ENCODE results near the gene FAM118A. TPM values are rescaled to one million over a fixed set of nuclear protein-coding genes. Genes with fewer than 3 reads are reported as not detected.
"Not testable (repeated sequence)": the region's sequence is repeated elsewhere in the genome, so short reads cannot be mapped to it uniquely, and the experiment has no call there.

The FAM118A gene
- total RNA-seq (2014; rRNA removed; shearing (Covaris generic); ENCODE audit: low replicate concordance): 72.2 and 83.3 TPM in 2 replicates

DNA sequence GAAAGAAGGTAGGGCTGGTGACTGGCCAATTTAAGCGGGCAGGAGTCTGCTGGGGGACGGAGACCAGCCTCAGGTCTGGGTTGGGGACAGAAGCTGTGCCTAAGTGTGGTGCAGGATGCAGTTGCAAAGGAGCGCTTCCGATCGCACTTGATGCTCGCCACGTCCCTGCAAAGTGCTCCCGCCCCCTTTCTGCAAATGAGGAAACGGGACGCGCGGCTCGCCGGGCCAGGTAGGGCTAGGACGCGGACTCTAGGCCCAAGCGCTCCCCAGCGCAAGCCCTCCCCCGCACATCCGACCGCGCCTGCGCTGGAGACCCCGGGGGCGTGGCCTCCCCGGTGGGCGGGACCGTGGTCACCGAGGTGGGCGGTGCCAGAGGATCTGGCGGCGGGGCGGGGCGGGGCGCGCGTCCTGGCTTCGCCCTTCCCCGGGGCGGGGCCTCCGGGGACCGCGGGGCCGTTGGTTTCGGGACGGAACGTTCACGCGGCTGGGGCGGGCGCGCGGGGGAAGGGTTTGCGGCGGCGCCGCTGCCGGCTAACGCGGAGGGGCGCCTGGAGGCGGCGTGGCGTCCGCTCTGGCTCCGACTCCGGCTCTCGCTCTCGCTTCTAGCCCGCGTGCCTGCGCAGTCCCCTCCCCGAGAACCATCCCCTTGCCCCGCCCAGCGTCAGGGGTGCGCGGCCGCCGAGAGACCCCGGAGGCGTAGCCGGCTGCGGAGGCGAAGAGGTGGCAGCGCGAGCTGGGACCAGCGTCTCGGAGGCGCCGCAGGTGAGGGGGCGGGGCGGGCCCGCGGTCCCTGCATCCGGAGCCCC is at the start of gene FAM118A:
Gene FAM118A (plus strand): TSS at position 513 of the 806 bp plus-strand sequence. CDS start 12,446 bp downstream, outside the sequence.
- peak; percentile 97 for DNase-seq
- peak within 1 kb of the TSS; percentile 99 for H3K4me3 ChIP-seq (ENCODE audit: low read length)
- peak within 1 kb of the TSS; percentile 97 for H3K4me2 ChIP-seq (ENCODE audit: low read depth, low read length, poor library complexity, severe bottlenecking)
- H3K9me3 ChIP-seq (ENCODE audit: low read length): no peaks in the 10 kb centered on the region
- H3K27ac ChIP-seq (ENCODE audit: low read length): peak within 1 kb of the TSS; percentile 58
- H3K9me2 ChIP-seq (replicated peaks; ENCODE audit: insufficient read depth, low read length): no peaks in the 10 kb centered on the region
- no peaks in the 10 kb centered on the region; the same call in 1 of the 2 replicates for H4K20me1 ChIP-seq (ENCODE audit: insufficient read depth, low read depth, low read length)
- peak within 1 kb of the TSS; percentile 91; the same call in 1 of the 2 replicates for H2AFZ ChIP-seq (ENCODE audit: low read length)
- no peaks in the 10 kb centered on the region for H3K27me3 ChIP-seq (ENCODE audit: low read length)
- no peaks in the 10 kb centered on the region for H3K36me3 ChIP-seq (ENCODE audit: insufficient read depth, low read length)
- peaks cover 45% of the 10 kb centered on the region for H3K79me2 ChIP-seq (ENCODE audit: low read length)
- peaks cover 26% of the 10 kb centered on the region for H3K4me1 ChIP-seq (ENCODE audit: low read length)
- peak within 1 kb of the TSS; percentile 98 for H3K9ac ChIP-seq (ENCODE audit: low read length)

DNA sequence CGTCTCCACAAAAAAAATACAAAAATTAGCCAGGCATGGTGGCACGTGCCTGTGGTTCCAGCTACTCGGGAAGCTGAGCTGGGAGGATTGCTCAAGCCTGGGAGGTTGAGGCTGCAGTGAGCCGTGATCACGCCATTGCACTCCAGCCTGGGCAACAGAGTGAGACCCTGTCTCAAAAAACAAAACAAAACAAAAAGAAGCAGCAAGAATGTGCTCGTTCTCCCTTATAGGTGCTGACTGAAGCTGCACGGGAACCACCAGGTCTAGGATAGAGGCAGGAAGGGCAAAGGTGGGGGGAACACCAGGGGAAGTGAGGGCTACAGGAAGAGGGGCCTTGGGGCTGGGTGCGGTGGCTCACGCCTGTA is 49.4 kb upstream of the FAM118A start:
- H3K4me2 ChIP-seq (ENCODE audit: low read depth, low read length, poor library complexity, severe bottlenecking); H3K9ac ChIP-seq (ENCODE audit: low read length); H3K9me3 ChIP-seq (ENCODE audit: low read length); H3K9me2 ChIP-seq (replicated peaks; ENCODE audit: insufficient read depth, low read length); H3K79me2 ChIP-seq (ENCODE audit: low read length); H3K4me3 ChIP-seq (ENCODE audit: low read length); H2AFZ ChIP-seq (ENCODE audit: low read length); H3K36me3 ChIP-seq (ENCODE audit: insufficient read depth, low read length); DNase-seq; H3K27me3 ChIP-seq (ENCODE audit: low read length); H4K20me1 ChIP-seq (ENCODE audit: insufficient read depth, low read depth, low read length); H3K27ac ChIP-seq (ENCODE audit: low read length): not testable (repeated sequence)
- peaks cover 35% of the 10 kb centered on the region for H3K4me1 ChIP-seq (ENCODE audit: low read length)

DNA sequence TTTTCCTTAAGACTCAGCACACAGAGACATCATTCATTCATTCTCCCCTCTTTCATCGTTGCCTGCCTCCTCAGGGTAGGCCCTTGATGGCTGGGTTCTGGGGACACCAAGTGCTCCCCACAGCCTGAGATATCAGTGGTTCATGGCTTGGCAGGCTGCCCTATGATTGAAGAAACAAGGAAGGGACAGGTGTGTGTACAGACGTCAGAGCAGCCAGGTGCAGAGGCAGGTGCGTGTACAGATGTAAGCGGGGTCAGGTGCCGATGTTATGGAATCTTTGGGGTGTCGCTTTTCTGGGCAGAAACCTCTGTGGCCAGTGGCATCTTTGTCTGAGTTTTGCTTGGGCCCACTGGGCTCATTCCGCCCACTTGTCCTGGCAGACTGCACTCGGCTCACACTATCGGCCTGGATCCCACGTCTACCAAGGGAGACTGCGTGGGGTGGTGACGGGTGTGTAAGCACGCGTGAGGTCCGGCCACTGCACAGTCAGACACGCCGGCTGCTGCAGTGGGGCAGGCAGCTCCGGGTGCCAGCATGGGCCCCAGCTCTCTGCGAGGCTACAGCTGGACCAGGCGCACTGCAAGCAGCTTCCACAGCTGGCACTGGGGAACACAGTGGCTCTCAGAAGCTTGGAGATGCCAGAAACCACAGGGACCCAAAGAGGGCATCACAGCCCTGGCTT is 48.2 kb upstream of the FAM118A start:
- Histone ChIP-seq H3K4me1 (ENCODE audit: low read length) (peaks cover 39% of the 10 kb centered on the region), H4K20me1 (ENCODE audit: insufficient read depth, low read depth, low read length) (no peaks in the 10 kb centered on the region), H3K79me2 (ENCODE audit: low read length) (no peaks in the 10 kb centered on the region), H3K9me2 (replicated peaks; ENCODE audit: insufficient read depth, low read length) (no peaks in the 10 kb centered on the region), H3K4me3 (ENCODE audit: low read length) (no peak overlapping the region), H3K36me3 (ENCODE audit: insufficient read depth, low read length) (no peaks in the 10 kb centered on the region), H3K27me3 (ENCODE audit: low read length) (no peaks in the 10 kb centered on the region), H3K27ac (ENCODE audit: low read length) (no peak overlapping the region), H3K9ac (ENCODE audit: low read length) (no peak overlapping the region), H3K9me3 (ENCODE audit: low read length) (no peaks in the 10 kb centered on the region), H3K4me2 (ENCODE audit: low read depth, low read length, poor library complexity, severe bottlenecking) (no peak overlapping the region), H2AFZ (ENCODE audit: low read length) (no peak overlapping the region)
- no peak for DNase-seq

GRCh38 chr22:45262195-45262930 is 47.4 kb upstream of the FAM118A start:
- no peak for DNase-seq
- Histone ChIP-seq H3K9ac (ENCODE audit: low read length) (peak overlapping the region; percentile 28; the same call in 1 of the 2 replicates), H3K9me3 (ENCODE audit: low read length) (no peaks in the 10 kb centered on the region), H3K4me3 (ENCODE audit: low read length) (peak overlapping the region; percentile 11; the same call in 1 of the 2 replicates), H3K27ac (ENCODE audit: low read length) (peak overlapping the region; percentile 78), H3K79me2 (ENCODE audit: low read length) (no peaks in the 10 kb centered on the region), H4K20me1 (ENCODE audit: insufficient read depth, low read depth, low read length) (no peaks in the 10 kb centered on the region), H2AFZ (ENCODE audit: low read length) (no peak overlapping the region), H3K9me2 (replicated peaks; ENCODE audit: insufficient read depth, low read length) (no peaks in the 10 kb centered on the region), H3K27me3 (ENCODE audit: low read length) (no peaks in the 10 kb centered on the region), H3K4me1 (ENCODE audit: low read length) (peaks cover 39% of the 10 kb centered on the region), H3K4me2 (ENCODE audit: low read depth, low read length, poor library complexity, severe bottlenecking) (peak overlapping the region; percentile 52), H3K36me3 (ENCODE audit: insufficient read depth, low read length) (no peaks in the 10 kb centered on the region)

DNA sequence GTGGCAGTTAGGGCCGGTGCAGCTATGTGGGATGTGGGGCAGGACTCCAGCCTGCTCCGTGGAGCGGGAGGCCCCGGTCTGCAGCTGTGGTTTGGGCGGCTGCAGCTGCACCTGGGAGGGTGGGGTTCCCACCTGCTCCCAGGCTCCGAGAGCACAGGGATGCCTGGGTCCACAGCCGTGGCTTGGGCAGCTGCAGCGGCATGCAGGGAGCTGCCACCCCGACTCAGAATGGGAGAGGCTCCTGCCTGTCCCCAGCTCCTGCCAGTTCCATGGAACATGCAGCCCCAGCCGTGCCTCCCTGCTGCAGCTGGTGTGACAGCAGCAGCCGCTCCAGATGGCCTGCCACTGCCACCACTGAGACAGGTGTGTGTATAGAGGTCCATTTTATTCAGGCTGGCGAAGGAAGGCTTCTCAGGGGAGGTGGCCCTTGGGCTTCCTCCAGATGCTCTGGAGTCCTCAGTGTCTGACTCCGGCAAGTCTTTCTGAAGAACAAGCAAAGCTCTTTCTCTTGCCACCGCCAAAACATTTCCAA is 46.7 kb upstream of the FAM118A start:
- no peaks in the 10 kb centered on the region for H4K20me1 ChIP-seq (ENCODE audit: insufficient read depth, low read depth, low read length)
- no peak overlapping the region for H2AFZ ChIP-seq (ENCODE audit: low read length)
- H3K9ac ChIP-seq (ENCODE audit: low read length): peak overlapping the region; percentile 33; the same call in 1 of the 2 replicates
- DNase-seq: no peak
- H3K4me2 ChIP-seq (ENCODE audit: low read depth, low read length, poor library complexity, severe bottlenecking): peak overlapping the region; percentile 52
- H3K36me3 ChIP-seq (ENCODE audit: insufficient read depth, low read length): no peaks in the 10 kb centered on the region
- H3K4me3 ChIP-seq (ENCODE audit: low read length): peak overlapping the region; percentile 11; the same call in 1 of the 2 replicates
- no peaks in the 10 kb centered on the region for H3K27me3 ChIP-seq (ENCODE audit: low read length)
- no peaks in the 10 kb centered on the region for H3K9me3 ChIP-seq (ENCODE audit: low read length)
- H3K27ac ChIP-seq (ENCODE audit: low read length): peak overlapping the region; percentile 78
- peaks cover 39% of the 10 kb centered on the region for H3K4me1 ChIP-seq (ENCODE audit: low read length)
- H3K9me2 ChIP-seq (replicated peaks; ENCODE audit: insufficient read depth, low read length): no peaks in the 10 kb centered on the region
- no peaks in the 10 kb centered on the region for H3K79me2 ChIP-seq (ENCODE audit: low read length)

DNA sequence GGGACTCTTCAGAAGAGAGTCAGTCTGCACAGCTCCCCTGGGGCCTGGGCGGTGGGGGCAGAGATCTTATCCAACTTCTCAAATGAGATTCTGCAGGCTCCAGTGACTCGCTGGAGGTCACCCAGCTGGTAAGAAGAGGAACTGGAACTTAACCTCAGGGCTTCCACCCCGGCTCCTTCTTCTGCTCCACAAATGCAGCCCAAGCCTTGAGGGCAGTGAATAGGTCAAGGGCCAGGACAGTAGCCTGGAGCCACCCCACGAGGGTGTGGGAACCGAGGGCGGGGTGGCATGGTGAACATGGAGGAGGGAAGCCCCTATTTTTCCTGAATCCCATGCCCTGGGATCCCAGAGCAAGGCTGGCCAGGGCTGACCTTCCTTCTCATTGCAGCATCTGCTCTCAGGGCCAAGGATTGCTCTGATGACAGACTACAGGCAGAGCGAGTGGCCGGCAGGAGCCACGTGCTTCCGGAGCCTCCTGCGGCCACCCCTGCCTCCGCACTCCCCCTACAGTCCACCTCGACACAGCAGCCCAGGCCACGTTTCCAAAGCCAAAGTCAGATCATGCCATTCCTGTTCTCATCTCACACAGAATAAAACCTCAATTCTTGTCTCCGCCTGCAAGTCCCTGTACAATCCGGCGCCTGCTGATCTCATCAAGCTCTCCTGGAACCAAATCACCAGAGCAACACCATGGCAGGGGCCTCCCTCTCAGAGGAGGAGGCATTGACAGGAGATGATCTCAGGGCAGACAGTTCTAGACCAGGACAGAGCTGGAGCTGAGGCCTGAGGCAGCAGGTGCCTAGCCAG is 46.1 kb upstream of the FAM118A start:
- Histone ChIP-seq H3K36me3 (ENCODE audit: insufficient read depth, low read length) (no peaks in the 10 kb centered on the region), H3K9ac (ENCODE audit: low read length) (peak overlapping the region; percentile 32; the same call in 1 of the 2 replicates), H3K79me2 (ENCODE audit: low read length) (no peaks in the 10 kb centered on the region), H2AFZ (ENCODE audit: low read length) (0 out of 2 replicates have a peak overlapping the region, but pooled peaks have one; percentile 19), H3K27me3 (ENCODE audit: low read length) (no peaks in the 10 kb centered on the region), H4K20me1 (ENCODE audit: insufficient read depth, low read depth, low read length) (no peaks in the 10 kb centered on the region), H3K4me3 (ENCODE audit: low read length) (peak overlapping the region; percentile 11; the same call in 1 of the 2 replicates), H3K4me1 (ENCODE audit: low read length) (peaks cover 40% of the 10 kb centered on the region), H3K9me3 (ENCODE audit: low read length) (no peaks in the 10 kb centered on the region), H3K27ac (ENCODE audit: low read length) (peak overlapping the region; percentile 78), H3K9me2 (replicated peaks; ENCODE audit: insufficient read depth, low read length) (no peaks in the 10 kb centered on the region), H3K4me2 (ENCODE audit: low read depth, low read length, poor library complexity, severe bottlenecking) (peak overlapping the region; percentile 52)
- peak; percentile 94 for DNase-seq

GRCh38 chr22:45265535-45265934 is 44.2 kb upstream of the FAM118A start:
- no peaks in the 10 kb centered on the region for H3K9me2 ChIP-seq (replicated peaks; ENCODE audit: insufficient read depth, low read length)
- H3K27ac ChIP-seq (ENCODE audit: low read length): no peak overlapping the region
- peaks cover 53% of the 10 kb centered on the region for H3K4me1 ChIP-seq (ENCODE audit: low read length)
- no peak overlapping the region for H3K4me3 ChIP-seq (ENCODE audit: low read length)
- H4K20me1 ChIP-seq (ENCODE audit: insufficient read depth, low read depth, low read length): no peaks in the 10 kb centered on the region; the same call in 1 of the 2 replicates
- no peak overlapping the region for H3K9ac ChIP-seq (ENCODE audit: low read length)
- H3K79me2 ChIP-seq (ENCODE audit: low read length): no peaks in the 10 kb centered on the region
- no peaks in the 10 kb centered on the region for H3K9me3 ChIP-seq (ENCODE audit: low read length)
- DNase-seq: no peak
- H3K4me2 ChIP-seq (ENCODE audit: low read depth, low read length, poor library complexity, severe bottlenecking): peak overlapping the region; percentile 20
- no peak overlapping the region for H2AFZ ChIP-seq (ENCODE audit: low read length)
- H3K36me3 ChIP-seq (ENCODE audit: insufficient read depth, low read length): no peaks in the 10 kb centered on the region
- H3K27me3 ChIP-seq (ENCODE audit: low read length): 0 out of 2 replicates have a peak, but pooled peaks cover 3% of the 10 kb centered on the region
